Small intestine (tissue), 16 donors: ENCODE results near the gene NOMO2. TPM values are rescaled to one million over a fixed set of nuclear protein-coding genes. Genes with fewer than 3 reads are reported as not detected.
"Not testable (repeated sequence)": the region's sequence is repeated elsewhere in the genome, so short reads cannot be mapped to it uniquely, and the experiment has no call there.

Experiments used
- DNase-seq, 2 donors: peaks; one replicate each; pipeline versions ENCODE4 v3.0.0 to v3.0.0-alpha.2; 2013
- FAIRE-seq: peaks from 2 replicates; lab custom pipeline; 2012; peaks lifted over from hg19 to GRCh38; lab: Jason Lieb, UNC
- H3K27ac ChIP-seq, 3 donors: one replicate each; pipeline ENCODE4 v1.5.1; 2013; ENCODE audit warnings: low read length in 2 of 3, mild to moderate bottlenecking in 2 of 3, control low read depth in 1 of 3, inconsistent platforms in 1 of 3, low read depth in 1 of 3, moderate library complexity in 1 of 3
- H3K27me3 ChIP-seq, 3 donors: one replicate each; pipeline ENCODE4 v1.6.1; 2013; ENCODE audit warnings: low read length in 3 of 3, inconsistent platforms in 1 of 3; ENCODE audit not compliant: control insufficient read depth in 3 of 3, insufficient read depth in 3 of 3
- H3K36me3 ChIP-seq, 3 donors: one replicate each; pipeline ENCODE4 v1.6.1; 2013; ENCODE audit warnings: low read length in 3 of 3, inconsistent platforms in 1 of 3, low read depth in 1 of 3, mild to moderate bottlenecking in 1 of 3, moderate library complexity in 1 of 3; ENCODE audit not compliant: control insufficient read depth in 3 of 3, insufficient read depth in 2 of 3
- H3K4me1 ChIP-seq, 3 donors: one replicate each; pipeline ENCODE4 v1.6.1; 2013; ENCODE audit warnings: low read length in 2 of 3, inconsistent platforms in 1 of 3, low read depth in 1 of 3, mild to moderate bottlenecking in 1 of 3, moderate library complexity in 1 of 3; ENCODE audit not compliant: control insufficient read depth in 3 of 3, insufficient read depth in 2 of 3
- H3K4me3 ChIP-seq, 3 donors: one replicate each; pipeline ENCODE4 v1.5.1; 2013; ENCODE audit warnings: low read length in 3 of 3, control low read depth in 1 of 3, inconsistent platforms in 1 of 3, low read depth in 1 of 3, mild to moderate bottlenecking in 1 of 3, moderate library complexity in 1 of 3
- H3K9me3 ChIP-seq, 2 donors: one replicate each; pipeline ENCODE4 v1.6.1; 2013; ENCODE audit warnings: low read depth in 1 of 2, low read length in 1 of 2; ENCODE audit not compliant: control insufficient read depth in 2 of 2, insufficient read depth in 1 of 2
- WGBS, 3 donors: extraction: QIAGEN DNeasy Blood & Tissue Kit; methylation state at CpG; one replicate each; pipeline ENCODE4 v1.1.7; 2013; 5-methylcytosine and 5-hydroxymethylcytosine counted together
- long read RNA-seq, 10 donors: transcript quantifications; one replicate each; lab custom pipeline, GENCODE V29; 2026
- polyA plus RNA-seq, 4 donors: library from polyadenylated mRNA; stranded (reverse) in 3 of 4; unstranded in 1 of 4; fragments of 200-250 nt in 3 of 4; fragments of 120-200 nt in 1 of 4; gene quantifications; one replicate each; pipeline versions ENCODE4 v1.2.1 to v1.2.3, GENCODE V29; 2013
- donor health status: healthy with polysubstance abuse.
- donor health status: control.
- donor health status: control.
- donor health status: Bipolar disorder and iron deficiency.
- donor health status: healthy.

Gene NOMO2, protein sequence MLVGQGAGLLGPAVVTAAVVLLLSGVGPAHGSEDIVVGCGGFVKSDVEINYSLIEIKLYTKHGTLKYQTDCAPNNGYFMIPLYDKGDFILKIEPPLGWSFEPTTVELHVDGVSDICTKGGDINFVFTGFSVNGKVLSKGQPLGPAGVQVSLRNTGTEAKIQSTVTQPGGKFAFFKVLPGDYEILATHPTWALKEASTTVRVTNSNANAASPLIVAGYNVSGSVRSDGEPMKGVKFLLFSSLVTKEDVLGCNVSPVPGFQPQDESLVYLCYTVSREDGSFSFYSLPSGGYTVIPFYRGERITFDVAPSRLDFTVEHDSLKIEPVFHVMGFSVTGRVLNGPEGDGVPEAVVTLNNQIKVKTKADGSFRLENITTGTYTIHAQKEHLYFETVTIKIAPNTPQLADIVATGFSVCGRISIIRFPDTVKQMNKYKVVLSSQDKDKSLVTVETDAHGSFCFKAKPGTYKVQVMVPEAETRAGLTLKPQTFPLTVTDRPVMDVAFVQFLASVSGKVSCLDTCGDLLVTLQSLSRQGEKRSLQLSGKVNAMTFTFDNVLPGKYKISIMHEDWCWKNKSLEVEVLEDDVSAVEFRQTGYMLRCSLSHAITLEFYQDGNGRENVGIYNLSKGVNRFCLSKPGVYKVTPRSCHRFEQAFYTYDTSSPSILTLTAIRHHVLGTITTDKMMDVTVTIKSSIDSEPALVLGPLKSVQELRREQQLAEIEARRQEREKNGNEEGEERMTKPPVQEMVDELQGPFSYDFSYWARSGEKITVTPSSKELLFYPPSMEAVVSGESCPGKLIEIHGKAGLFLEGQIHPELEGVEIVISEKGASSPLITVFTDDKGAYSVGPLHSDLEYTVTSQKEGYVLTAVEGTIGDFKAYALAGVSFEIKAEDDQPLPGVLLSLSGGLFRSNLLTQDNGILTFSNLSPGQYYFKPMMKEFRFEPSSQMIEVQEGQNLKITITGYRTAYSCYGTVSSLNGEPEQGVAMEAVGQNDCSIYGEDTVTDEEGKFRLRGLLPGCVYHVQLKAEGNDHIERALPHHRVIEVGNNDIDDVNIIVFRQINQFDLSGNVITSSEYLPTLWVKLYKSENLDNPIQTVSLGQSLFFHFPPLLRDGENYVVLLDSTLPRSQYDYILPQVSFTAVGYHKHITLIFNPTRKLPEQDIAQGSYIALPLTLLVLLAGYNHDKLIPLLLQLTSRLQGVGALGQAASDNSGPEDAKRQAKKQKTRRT
- 100 to 1,000 TPM in 1 of 4 donors, 10 to 100 TPM in 3; 54.6 to 122 (median 74.3) TPM for polyA plus RNA-seq
- long read RNA-seq, donor 1: 0 reads
- long read RNA-seq, donor 2, full-length matches to known transcripts: 9 of 9 reads
- long read RNA-seq, donor 2, partial matches to known transcripts: 0 of 9 reads
- long read RNA-seq, donor 2, other reads (novel, unspliced or antisense): 0 of 9 reads
- long read RNA-seq, donor 3, partial matches to known transcripts: 15 of 15 reads
- long read RNA-seq, donor 3, other reads (novel, unspliced or antisense): 0 of 15 reads
- long read RNA-seq, donor 4: 0 reads
- long read RNA-seq, donor 5: 0 reads
- long read RNA-seq, donor 6, full-length matches to known transcripts: 8 of 15 reads
- long read RNA-seq, donor 6, partial matches to known transcripts: 7 of 15 reads
- long read RNA-seq, donor 6, other reads (novel, unspliced or antisense): 0 of 15 reads
- long read RNA-seq, donor 7, full-length matches to known transcripts: 8 of 8 reads
- long read RNA-seq, donor 7, partial matches to known transcripts: 0 of 8 reads
- long read RNA-seq, donor 7, other reads (novel, unspliced or antisense): 0 of 8 reads
- long read RNA-seq, donor 8: 0 reads
- long read RNA-seq, donor 9, full-length matches to known transcripts: 1 of 1 reads
- long read RNA-seq, donor 9, partial matches to known transcripts: 0 of 1 reads
- long read RNA-seq, donor 9, other reads (novel, unspliced or antisense): 0 of 1 reads
- long read RNA-seq, donor 10, full-length matches to known transcripts: 4 of 4 reads
- long read RNA-seq, donor 10, partial matches to known transcripts: 0 of 4 reads
- long read RNA-seq, donor 10, other reads (novel, unspliced or antisense): 0 of 4 reads

- Histone ChIP-seq H3K4me3 (peak within 1 kb of the TSS in 2 of 3 donors; percentile 29 to 61), H3K27ac (peak within 1 kb of the TSS in 1 of 3 donors; percentile 31)
- not testable (repeated sequence) for H3K27me3 ChIP-seq, FAIRE-seq, H3K36me3 ChIP-seq, H3K9me3 ChIP-seq, H3K4me1 ChIP-seq
- WGBS, 3 donors: 0 to 1% (median 0%) methylated on average over 14 to 53 of the region's 66 CpGs
- DNase-seq: peak in 1 of 2 donors; percentile 28
These were observed at the start of gene NOMO2 for GRCh38 chr16:18561727-18562314. Gene NOMO2, minus strand, starts transcription at chr16:18562097. Its CDS starts 57 bp downstream, at chr16:18562040.

- not testable (repeated sequence) for H3K9me3 ChIP-seq, H3K27ac ChIP-seq, DNase-seq, H3K27me3 ChIP-seq, H3K4me1 ChIP-seq, FAIRE-seq, H3K36me3 ChIP-seq, H3K4me3 ChIP-seq
- WGBS, 3 donors: 67 to 82% (median 67%) methylated on average over 3 of the region's 4 CpGs
These were observed 48.4 kb upstream of the NOMO2 start for GRCh38 chr16:18610147-18610803.

GRCh38 chr16:18608271-18608670 lies 46.4 kb upstream of the NOMO2 start:
- 82 to 86% (median 85%) methylated on average over 6 of the region's 6 CpGs for WGBS, 3 donors
- not testable (repeated sequence) for H3K9me3 ChIP-seq, H3K4me1 ChIP-seq, H3K27ac ChIP-seq, H3K36me3 ChIP-seq, FAIRE-seq, H3K4me3 ChIP-seq, DNase-seq, H3K27me3 ChIP-seq

DNA sequence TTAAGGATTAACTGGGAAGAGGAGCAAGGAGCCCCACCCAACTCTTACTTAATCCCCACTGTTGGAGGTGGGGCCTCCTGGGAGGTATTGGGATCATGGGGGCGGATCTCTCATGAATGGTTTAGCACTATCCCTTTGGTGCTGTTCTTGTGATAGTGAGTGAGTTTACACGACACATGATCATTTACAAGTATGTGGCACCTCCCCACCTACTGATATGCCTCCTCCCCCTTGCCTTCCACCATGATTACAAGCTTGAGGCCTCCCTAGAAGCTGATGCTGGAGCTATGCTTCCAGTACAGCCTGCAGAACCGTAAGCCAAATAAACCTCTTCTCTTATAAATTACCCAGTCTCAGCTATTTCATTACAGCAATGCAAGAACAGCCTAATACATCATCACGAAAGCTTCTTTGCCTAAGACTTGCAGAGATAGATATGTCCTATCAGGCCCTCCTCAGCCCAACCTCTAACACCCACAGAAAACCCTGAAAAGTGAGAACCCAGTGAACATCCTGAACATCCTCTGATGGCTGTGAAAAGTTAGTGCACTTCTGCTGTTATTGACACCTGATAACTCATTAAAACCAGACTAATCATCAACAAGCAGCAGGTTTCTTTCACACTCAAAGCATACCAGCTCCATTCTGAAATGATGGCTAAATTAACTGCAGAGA lies 41.8 kb upstream of the NOMO2 start:
- not testable (repeated sequence) for H3K27ac ChIP-seq, H3K9me3 ChIP-seq, H3K4me3 ChIP-seq, H3K4me1 ChIP-seq, H3K36me3 ChIP-seq, H3K27me3 ChIP-seq, FAIRE-seq, DNase-seq
- 80 to 100% methylated on average over 1 of the region's 4 CpGs; no CpG with 5 or more reads in 1 of the 3 donors for WGBS, 3 donors

GRCh38 chr16:18598582-18598981 lies 36.7 kb upstream of the NOMO2 start:
- DNase-seq, H3K4me3 ChIP-seq, FAIRE-seq, H3K9me3 ChIP-seq, H3K27me3 ChIP-seq, H3K4me1 ChIP-seq, H3K36me3 ChIP-seq, H3K27ac ChIP-seq: not testable (repeated sequence)
- WGBS, 3 donors: 91 to 100% (median 91%) methylated on average over 1 of the region's 1 CpG

DNA sequence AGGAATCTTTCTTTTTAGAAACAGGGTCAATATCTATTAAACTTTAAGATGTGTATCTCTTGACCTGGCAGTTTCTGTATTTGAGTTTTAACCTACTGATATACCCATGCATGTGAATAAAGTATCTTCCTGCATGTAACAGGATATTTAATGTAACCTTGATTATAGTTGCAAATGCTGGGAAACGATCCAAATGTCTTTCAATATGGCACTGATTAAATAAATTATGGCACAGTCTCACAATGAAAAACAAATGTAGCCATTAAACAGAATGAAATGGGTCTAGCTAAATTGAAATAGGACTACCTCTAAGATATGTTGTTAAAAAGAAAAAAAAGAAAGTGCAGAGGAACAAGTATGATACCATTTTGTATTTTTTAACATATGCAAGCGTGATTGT lies 35.8 kb upstream of the NOMO2 start:
- H3K4me3 ChIP-seq, DNase-seq, H3K9me3 ChIP-seq, H3K4me1 ChIP-seq, H3K27me3 ChIP-seq, FAIRE-seq, H3K27ac ChIP-seq, H3K36me3 ChIP-seq: not testable (repeated sequence)
- 46 to 60% (median 55%) methylated on average over 2 of the region's 2 CpGs for WGBS, 3 donors
